H1 (cell line): ENCODE data around the gene PIGBOS1. TPM values are rescaled to one million over a fixed set of nuclear protein-coding genes. Genes with fewer than 3 reads are reported as not detected.

Source experiments
- BCL11A ChIP-seq, 2 experiments: IDR thresholded peaks; one replicate each; pipeline ENCODE4 v1.6.1; 2011; ENCODE audit warnings: low read depth in 2 of 2, low read length in 2 of 2, mild to moderate bottlenecking in 2 of 2
- FOSL1 ChIP-seq: IDR thresholded peaks from 2 replicates; pipeline ENCODE4 v1.6.1; 2011; ENCODE audit warnings: mild to moderate bottlenecking, low read depth, low read length, moderate library complexity; ENCODE audit not compliant: insufficient read depth
- GABPA ChIP-seq: IDR thresholded peaks from 2 replicates; pipeline ENCODE4 v1.6.1; 2011; ENCODE audit warnings: mild to moderate bottlenecking, low read length, moderate library complexity, borderline replicate concordance; ENCODE audit not compliant: insufficient read depth
- JUN ChIP-seq: IDR thresholded peaks from 2 replicates; pipeline ENCODE4 v1.6.1; 2011; ENCODE audit warnings: low read depth, mild to moderate bottlenecking, improper control_type of control experiment, low read length
- KDM5A ChIP-seq: fragments of 200-600 bp; IDR thresholded peaks from 2 replicates; pipeline ENCODE4 v1.7.1; 2012; ENCODE audit warnings: mild to moderate bottlenecking, low read length, inconsistent platforms, mixed read lengths
- polyA plus RNA-seq, 7 experiments: library from polyadenylated mRNA; depleted of rRNA in 3 of 7; stranded (reverse) in 5 of 7; unstranded in 2 of 7; fragments of >200 nt in 5 of 7; fragments of 200-250 nt in 2 of 7; gene quantifications; 1 replicate in 5 of 7; 2 replicates in 1 of 7; 4 replicates in 1 of 7; pipeline versions ENCODE4 v1.2.1 to v1.2.3, GENCODE V29; 2011 to 2013; ENCODE audit warnings: missing spikeins in 2 of 7, mixed read lengths in 2 of 7
- total RNA-seq: library from RNA; stranded (reverse); fragmentation: NEBNext Ultra II Directional; extraction: Animal tissue kit (Norgen Biotek cat#: 25700); gene quantifications from 2 replicates; pipeline ENCODE4 v1.2.1, GENCODE V29; 2021
- TF ChIP-seq, protein P1 (sequence below): IDR thresholded peaks from 2 replicates; pipeline ENCODE4 v1.6.1; 2012; ENCODE audit warnings: inconsistent platforms

The PIGBOS1 gene
- total and polyA plus RNA-seq, 2 of the 8 experiments (the other 6 are each of a cell fraction or from before 2014, with no cell fraction given) = 7.8 to 16.7 TPM

DNA sequence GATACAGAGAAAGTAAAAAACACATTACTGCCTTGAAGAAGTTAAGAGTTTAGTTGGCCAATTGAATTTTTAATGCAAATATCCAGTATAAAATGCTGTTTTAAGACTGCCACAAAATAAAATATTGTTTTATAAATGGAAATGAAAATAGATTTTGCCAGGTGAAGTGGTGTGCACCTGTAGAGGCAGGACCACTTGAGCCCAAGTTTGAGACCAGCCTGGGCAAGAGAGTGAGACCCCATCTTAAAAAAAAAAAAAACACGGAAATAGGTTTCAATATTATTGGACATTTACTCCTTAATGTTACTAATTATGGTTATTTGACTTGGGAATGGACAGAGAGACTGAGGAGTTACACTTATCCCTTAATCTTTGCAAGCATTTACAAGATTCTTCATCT, 2.0 kb upstream of the PIGBOS1 start (continued):
- TF ChIP-seq, protein P1, sequence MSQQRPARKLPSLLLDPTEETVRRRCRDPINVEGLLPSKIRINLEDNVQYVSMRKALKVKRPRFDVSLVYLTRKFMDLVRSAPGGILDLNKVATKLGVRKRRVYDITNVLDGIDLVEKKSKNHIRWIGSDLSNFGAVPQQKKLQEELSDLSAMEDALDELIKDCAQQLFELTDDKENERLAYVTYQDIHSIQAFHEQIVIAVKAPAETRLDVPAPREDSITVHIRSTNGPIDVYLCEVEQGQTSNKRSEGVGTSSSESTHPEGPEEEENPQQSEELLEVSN = no peak
- TF ChIP-seq GABPA (no peak), FOSL1 (no peak), BCL11A (IDR thresholded peaks at IDR 0.05; ENCODE audit: low read depth in 2 of 2, low read length in 2 of 2) (no peak), KDM5A (no peak), JUN (no peak)
